ENCODE measurements around the gene NAP1L4. TPM values are rescaled to one million over a fixed set of nuclear protein-coding genes. Genes with fewer than 3 reads are reported as not detected.
A peak's percentile ranks its signal among the peaks of the same experiment; 100 is the strongest.

NAP1L4 gene
- total RNA-seq, 1 experiment from 2014 or later = 144 TPM

- no peak for TF ChIP-seq YY1 (IDR thresholded peaks at IDR 0.05; ENCODE audit: extremely low read depth, insufficient replicate concordance, low read depth, low read length)
- TF ChIP-seq TCF7L2 (IDR thresholded peaks at IDR 0.05; ENCODE audit: borderline replicate concordance, extremely low read depth, insufficient read depth, insufficient read length) = no peak
- no peak for TF ChIP-seq ZNF274 (IDR thresholded peaks at IDR 0.05; ENCODE audit: low read depth, low read length)
These were observed 51.0 kb downstream of the NAP1L4 start (continued) for GRCh38 chr11:2940921-2941821.

GRCh38 chr11:2940147-2940920 is 51.8 kb downstream of the NAP1L4 start:
- no peak overlapping the region for H2AFZ ChIP-seq (ENCODE audit: low read depth, low read length, poor library complexity, severe bottlenecking)
- peaks cover 22 to 41% of the 10 kb centered on the region in 2 experiments for H3K4me1 ChIP-seq (ENCODE audit: control insufficient read depth in 1 of 2, insufficient read depth in 2 of 2, low read length in 2 of 2)
- peak overlapping the region; percentile 68 for H3K4me2 ChIP-seq (ENCODE audit: low read length)
- H3K27me3 ChIP-seq (ENCODE audit: insufficient read depth, low read length) = no peaks in the 10 kb centered on the region
- DNase-seq (ENCODE audit: low read depth, low spot score) (peak; percentile 53), ATAC-seq (peak; percentile 81)
- H3K9ac ChIP-seq (ENCODE audit: low read length) = peak overlapping the region; percentile 55
- TF ChIP-seq POLR2A (IDR thresholded peaks at IDR 0.05; ENCODE audit: borderline replicate concordance, extremely low read depth, insufficient read depth, insufficient read length) = no peak
- no peak for TF ChIP-seq JUND (IDR thresholded peaks at IDR 0.05)
- no peak for TF ChIP-seq EZH2 (IDR thresholded peaks at IDR 0.05)
- TF ChIP-seq CEBPB (IDR thresholded peaks at IDR 0.05; ENCODE audit: low read depth) = no peak
- TF ChIP-seq RAD21 (IDR thresholded peaks at IDR 0.05; ENCODE audit: low read depth) = no peak
- no peak for TF ChIP-seq TCF7L2 (IDR thresholded peaks at IDR 0.05; ENCODE audit: borderline replicate concordance, extremely low read depth, insufficient read depth, insufficient read length)
- TF ChIP-seq ZFX (IDR thresholded peaks at IDR 0.05) = no peak
- no peak for TF ChIP-seq EZH2phosphoT487 (IDR thresholded peaks at IDR 0.05; ENCODE audit: borderline replicate concordance)
- TF ChIP-seq, protein P1, sequence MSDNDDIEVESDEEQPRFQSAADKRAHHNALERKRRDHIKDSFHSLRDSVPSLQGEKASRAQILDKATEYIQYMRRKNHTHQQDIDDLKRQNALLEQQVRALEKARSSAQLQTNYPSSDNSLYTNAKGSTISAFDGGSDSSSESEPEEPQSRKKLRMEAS (IDR thresholded peaks at IDR 0.05) = no peak
- no peak for TF ChIP-seq EGR1 (IDR thresholded peaks at IDR 0.05; ENCODE audit: low read depth)
- TF ChIP-seq POLR2AphosphoS5 (IDR thresholded peaks at IDR 0.05; ENCODE audit: low read depth, low read length) = no peak; the same call in 1 of the 2 replicates
- TF ChIP-seq, protein P2, sequence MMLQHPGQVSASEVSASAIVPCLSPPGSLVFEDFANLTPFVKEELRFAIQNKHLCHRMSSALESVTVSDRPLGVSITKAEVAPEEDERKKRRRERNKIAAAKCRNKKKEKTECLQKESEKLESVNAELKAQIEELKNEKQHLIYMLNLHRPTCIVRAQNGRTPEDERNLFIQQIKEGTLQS (IDR thresholded peaks at IDR 0.05) = no peak
- TF ChIP-seq YY1 (IDR thresholded peaks at IDR 0.05; ENCODE audit: extremely low read depth, insufficient replicate concordance, low read depth, low read length) = no peak
- TF ChIP-seq CBX3 (IDR thresholded peaks at IDR 0.05; ENCODE audit: low read depth) = no peak
- no peak for TF ChIP-seq ZNF274 (IDR thresholded peaks at IDR 0.05; ENCODE audit: low read depth, low read length)
- TF ChIP-seq SRF (IDR thresholded peaks at IDR 0.05; ENCODE audit: low read depth) = no peak
- TF ChIP-seq ELF1 (IDR thresholded peaks at IDR 0.05; ENCODE audit: borderline replicate concordance, low read depth) = no peak
- TF ChIP-seq, protein P3, sequence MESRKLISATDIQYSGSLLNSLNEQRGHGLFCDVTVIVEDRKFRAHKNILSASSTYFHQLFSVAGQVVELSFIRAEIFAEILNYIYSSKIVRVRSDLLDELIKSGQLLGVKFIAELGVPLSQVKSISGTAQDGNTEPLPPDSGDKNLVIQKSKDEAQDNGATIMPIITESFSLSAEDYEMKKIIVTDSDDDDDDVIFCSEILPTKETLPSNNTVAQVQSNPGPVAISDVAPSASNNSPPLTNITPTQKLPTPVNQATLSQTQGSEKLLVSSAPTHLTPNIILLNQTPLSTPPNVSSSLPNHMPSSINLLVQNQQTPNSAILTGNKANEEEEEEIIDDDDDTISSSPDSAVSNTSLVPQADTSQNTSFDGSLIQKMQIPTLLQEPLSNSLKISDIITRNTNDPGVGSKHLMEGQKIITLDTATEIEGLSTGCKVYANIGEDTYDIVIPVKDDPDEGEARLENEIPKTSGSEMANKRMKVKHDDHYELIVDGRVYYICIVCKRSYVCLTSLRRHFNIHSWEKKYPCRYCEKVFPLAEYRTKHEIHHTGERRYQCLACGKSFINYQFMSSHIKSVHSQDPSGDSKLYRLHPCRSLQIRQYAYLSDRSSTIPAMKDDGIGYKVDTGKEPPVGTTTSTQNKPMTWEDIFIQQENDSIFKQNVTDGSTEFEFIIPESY (IDR thresholded peaks at IDR 0.05; ENCODE audit: extremely low read depth, insufficient replicate concordance, low read length) = no peak
- no peaks in the 10 kb centered on the region for H4K20me1 ChIP-seq (ENCODE audit: insufficient read depth)
- no peaks in the 10 kb centered on the region for H3K79me2 ChIP-seq (ENCODE audit: insufficient read depth, low read length)
- H3K9me3 ChIP-seq (ENCODE audit: control insufficient read depth in 1 of 2, insufficient read depth in 1 of 2, low read depth in 1 of 2, low read length in 2 of 2) = peaks cover 0 to 9% of the 10 kb centered on the region in 2 experiments; a peak in 1 of 4 replicates
- no peaks in the 10 kb centered on the region for H3K9me2 ChIP-seq (ENCODE audit: insufficient read depth)
- peak overlapping the region in 1 of 2 experiments; percentile 22; a peak in 1 of 4 replicates for H3K4me3 ChIP-seq (replicated peaks in 1 of 2; ENCODE audit: low read depth in 1 of 2, low read length in 2 of 2)
- RAD21 ChIA-PET (ENCODE audit: low non-redundant PET in 1 of 2, low total read pairs in 2 of 2, uncharacterized antibody in 2 of 2, unreplicated experiment in 2 of 2) = no interaction called here
- POLR2A ChIA-PET = interaction anchor here (2.4 kb wide), 1 partner anchor 11 kb away, joined by 14 read pairs; the partner anchor contains the start of gene PHLDA2
- intact Hi-C loops (cut with micrococcal nuclease) = no loop called here
- CTCF ChIA-PET = interaction anchor here (3.2 kb wide), 1 partner anchor 10 kb away, joined by 11 read pairs; no protein-coding TSS in a partner anchor
- H3K36me3 ChIP-seq (ENCODE audit: control insufficient read depth in 1 of 2, insufficient read depth in 2 of 2, low read length in 2 of 2) = peaks cover 2 to 20% of the 10 kb centered on the region in 2 experiments; a peak in 2 of 4 replicates
- no TSS peak for BruUV-seq (replicated peaks)
- H3K27ac ChIP-seq (ENCODE audit: low read depth, low read length) = peak overlapping the region; percentile 75

Data from HCT116 (cell line).